Smooth muscle cell (in vitro differentiated cells): Measurements from ENCODE around the gene CPD. TPM values are rescaled to one million over a fixed set of nuclear protein-coding genes. Genes with fewer than 3 reads are reported as not detected.

Source experiments
- DNase-seq: peaks from one replicate; lab custom pipeline; 2025; ENCODE audit not compliant: unreplicated experiment; lab: John Stamatoyannopoulos, UW
- H2AFZ ChIP-seq: fragments of 200-600 bp; sonication (generic); 2 replicates; pipeline ENCODE4 v1.6.0; 2016; ENCODE audit warnings: antibody characterized with exemption, low read depth, mild to moderate bottlenecking
- H3F3A ChIP-seq: fragments of 200-600 bp; sonication (generic); 2 replicates; pipeline ENCODE4 v1.6.0; 2017; ENCODE audit warnings: antibody characterized with exemption, low read depth
- H3K27ac ChIP-seq: fragments of 200-600 bp; sonication (generic); 2 replicates; pipeline ENCODE4 v1.5.1; 2016; ENCODE audit warnings: low read depth, mild to moderate bottlenecking
- H3K27me3 ChIP-seq: fragments of 200-600 bp; sonication (generic); 2 replicates; pipeline ENCODE4 v1.6.1; 2016; ENCODE audit warnings: low read depth, mild to moderate bottlenecking
- H3K36me3 ChIP-seq: fragments of 200-600 bp; sonication (generic); 2 replicates; pipeline ENCODE4 v1.5.1; 2016; ENCODE audit warnings: low read depth
- H3K4me1 ChIP-seq: fragments of 200-600 bp; sonication (generic); 2 replicates; pipeline ENCODE4 v1.5.1; 2016; ENCODE audit warnings: low read depth
- H3K4me2 ChIP-seq: fragments of 200-600 bp; sonication (generic); 2 replicates; pipeline ENCODE4 v1.6.0; 2016; ENCODE audit warnings: mild to moderate bottlenecking
- H3K4me3 ChIP-seq: fragments of 200-600 bp; sonication (generic); 2 replicates; pipeline ENCODE4 v1.5.1; 2016; ENCODE audit warnings: mild to moderate bottlenecking
- H3K79me2 ChIP-seq: fragments of 200-600 bp; sonication (generic); 2 replicates; pipeline ENCODE4 v1.6.0; 2016; ENCODE audit warnings: low read depth, mild to moderate bottlenecking
- H3K9ac ChIP-seq: fragments of 200-600 bp; sonication (generic); 2 replicates; pipeline ENCODE4 v1.6.0; 2016; ENCODE audit warnings: low read depth
- H3K9me3 ChIP-seq: fragments of 200-600 bp; sonication (generic); replicated peaks from 2 replicates; pipeline ENCODE4 v1.5.1; 2016; ENCODE audit warnings: low read depth
- H4K20me1 ChIP-seq: fragments of 200-600 bp; sonication (generic); 2 replicates; pipeline ENCODE4 v1.6.0; 2016; ENCODE audit warnings: low read depth
- WGBS: methylation state at CpG from one replicate; pipeline ENCODE4 v1.1.7; 2016; ENCODE audit warnings: low lambda C conversion rate; 5-methylcytosine and 5-hydroxymethylcytosine counted together
- polyA plus RNA-seq: library from polyadenylated mRNA; unstranded; fragments of >200 nt; fragmentation: Nextera tagmentation; extraction: Ambion mirVana; gene quantifications from 2 replicates; pipeline ENCODE4 v1.2.1, GENCODE V29; 2016
- total RNA-seq: library from RNA; depleted of rRNA; stranded (reverse); fragments of >200 nt; gene quantifications from 2 replicates; pipeline ENCODE4 v1.2.3, GENCODE V29; 2014
- TF ChIP-seq, protein P1 (sequence below): fragments of 200-600 bp; sonication (generic); IDR thresholded peaks from 2 replicates; pipeline ENCODE4 v1.5.1; 2017; ENCODE audit warnings: borderline replicate concordance, mild to moderate bottlenecking, antibody characterized with exemption; ENCODE audit not compliant: insufficient read depth, poor library complexity, severe bottlenecking

The CPD gene
- total RNA-seq (51.5 and 68.5 TPM in 2 replicates), polyA plus RNA-seq (12.0 and 16.8 TPM in 2 replicates)

DNA sequence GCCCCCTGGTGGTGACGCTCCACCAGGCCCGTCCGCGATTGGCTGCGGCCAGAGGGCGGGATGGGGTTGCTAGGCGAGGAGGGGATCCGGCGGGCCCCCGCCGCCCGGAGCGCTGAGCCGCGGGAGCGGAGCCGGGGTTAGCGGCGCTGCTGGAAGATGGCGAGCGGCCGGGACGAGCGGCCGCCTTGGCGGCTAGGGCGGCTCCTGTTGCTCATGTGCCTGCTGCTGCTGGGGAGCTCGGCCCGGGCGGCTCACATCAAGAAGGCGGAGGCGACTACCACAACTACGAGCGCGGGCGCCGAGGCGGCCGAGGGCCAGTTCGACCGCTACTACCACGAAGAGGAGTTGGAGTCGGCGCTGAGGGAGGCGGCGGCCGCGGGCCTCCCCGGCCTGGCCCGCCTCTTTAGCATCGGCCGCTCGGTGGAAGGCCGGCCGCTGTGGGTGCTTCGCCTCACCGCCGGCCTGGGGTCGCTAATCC, at the start of gene CPD:
Gene CPD (plus strand): TSS at position 103 of the 478 bp plus-strand sequence. CDS start 54 bp downstream, at position 157.
- no peaks in the 10 kb centered on the region for H3K36me3 ChIP-seq

DNA sequence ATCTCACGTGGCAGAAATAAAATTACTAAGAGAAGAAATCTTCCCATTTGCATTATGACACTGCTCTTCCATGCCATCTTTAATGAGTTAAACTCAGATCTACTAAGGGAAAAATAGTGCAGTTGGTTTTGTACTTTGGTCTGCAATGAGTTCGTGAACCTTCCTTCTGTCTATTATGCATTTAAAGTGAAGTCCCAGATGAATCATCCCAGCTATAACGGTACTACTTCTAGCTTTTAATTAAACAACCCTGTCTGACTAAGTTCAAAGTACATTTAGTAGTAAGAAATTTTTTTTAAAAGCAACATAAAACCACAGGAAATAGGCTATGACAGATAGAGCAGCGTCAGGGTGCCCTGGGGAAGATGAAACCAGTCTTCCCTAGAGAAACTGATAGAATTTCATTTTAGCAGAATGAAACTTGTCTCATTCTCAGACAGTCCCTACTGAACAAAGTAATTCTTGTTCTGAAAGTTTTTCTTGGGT, 46.6 kb upstream of the CPD start:
- Histone ChIP-seq H4K20me1 (no peaks in the 10 kb centered on the region), H3K79me2 (no peaks in the 10 kb centered on the region), H3K9me3 (no peaks in the 10 kb centered on the region), H3K4me1 (no peaks in the 10 kb centered on the region), H3K27ac (no peak overlapping the region), H3F3A (no peaks in the 10 kb centered on the region), H2AFZ (peak overlapping the region; percentile 4), H3K4me2 (peak overlapping the region; percentile 20), H3K4me3 (no peak overlapping the region), H3K27me3 (no peaks in the 10 kb centered on the region), H3K9ac (no peak overlapping the region), H3K36me3 (no peaks in the 10 kb centered on the region)
- DNase-seq: no peak
- 47% methylated on average over 4 of the region's 4 CpGs for WGBS
- TF ChIP-seq, protein P1, sequence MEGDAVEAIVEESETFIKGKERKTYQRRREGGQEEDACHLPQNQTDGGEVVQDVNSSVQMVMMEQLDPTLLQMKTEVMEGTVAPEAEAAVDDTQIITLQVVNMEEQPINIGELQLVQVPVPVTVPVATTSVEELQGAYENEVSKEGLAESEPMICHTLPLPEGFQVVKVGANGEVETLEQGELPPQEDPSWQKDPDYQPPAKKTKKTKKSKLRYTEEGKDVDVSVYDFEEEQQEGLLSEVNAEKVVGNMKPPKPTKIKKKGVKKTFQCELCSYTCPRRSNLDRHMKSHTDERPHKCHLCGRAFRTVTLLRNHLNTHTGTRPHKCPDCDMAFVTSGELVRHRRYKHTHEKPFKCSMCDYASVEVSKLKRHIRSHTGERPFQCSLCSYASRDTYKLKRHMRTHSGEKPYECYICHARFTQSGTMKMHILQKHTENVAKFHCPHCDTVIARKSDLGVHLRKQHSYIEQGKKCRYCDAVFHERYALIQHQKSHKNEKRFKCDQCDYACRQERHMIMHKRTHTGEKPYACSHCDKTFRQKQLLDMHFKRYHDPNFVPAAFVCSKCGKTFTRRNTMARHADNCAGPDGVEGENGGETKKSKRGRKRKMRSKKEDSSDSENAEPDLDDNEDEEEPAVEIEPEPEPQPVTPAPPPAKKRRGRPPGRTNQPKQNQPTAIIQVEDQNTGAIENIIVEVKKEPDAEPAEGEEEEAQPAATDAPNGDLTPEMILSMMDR: no peak

More for the DNA sequence above, at the start of gene CPD:
- Histone ChIP-seq H3K27ac (peak within 1 kb of the TSS; percentile 63), H3K9me3 (no peaks in the 10 kb centered on the region), H3F3A (peaks cover 9% of the 10 kb centered on the region), H3K4me3 (peak within 1 kb of the TSS; percentile 95), H3K79me2 (peaks cover 40% of the 10 kb centered on the region), H3K4me2 (peak within 1 kb of the TSS; percentile 89), H2AFZ (peak within 1 kb of the TSS; percentile 99), H3K27me3 (no peaks in the 10 kb centered on the region), H3K9ac (peak within 1 kb of the TSS; percentile 66), H4K20me1 (peaks cover 34% of the 10 kb centered on the region), H3K4me1 (peaks cover 48% of the 10 kb centered on the region)
- WGBS: 1% methylated on average over 46 of the region's 59 CpGs
- TF ChIP-seq, protein P1: no peak
- peak; percentile 86 for DNase-seq

DNA sequence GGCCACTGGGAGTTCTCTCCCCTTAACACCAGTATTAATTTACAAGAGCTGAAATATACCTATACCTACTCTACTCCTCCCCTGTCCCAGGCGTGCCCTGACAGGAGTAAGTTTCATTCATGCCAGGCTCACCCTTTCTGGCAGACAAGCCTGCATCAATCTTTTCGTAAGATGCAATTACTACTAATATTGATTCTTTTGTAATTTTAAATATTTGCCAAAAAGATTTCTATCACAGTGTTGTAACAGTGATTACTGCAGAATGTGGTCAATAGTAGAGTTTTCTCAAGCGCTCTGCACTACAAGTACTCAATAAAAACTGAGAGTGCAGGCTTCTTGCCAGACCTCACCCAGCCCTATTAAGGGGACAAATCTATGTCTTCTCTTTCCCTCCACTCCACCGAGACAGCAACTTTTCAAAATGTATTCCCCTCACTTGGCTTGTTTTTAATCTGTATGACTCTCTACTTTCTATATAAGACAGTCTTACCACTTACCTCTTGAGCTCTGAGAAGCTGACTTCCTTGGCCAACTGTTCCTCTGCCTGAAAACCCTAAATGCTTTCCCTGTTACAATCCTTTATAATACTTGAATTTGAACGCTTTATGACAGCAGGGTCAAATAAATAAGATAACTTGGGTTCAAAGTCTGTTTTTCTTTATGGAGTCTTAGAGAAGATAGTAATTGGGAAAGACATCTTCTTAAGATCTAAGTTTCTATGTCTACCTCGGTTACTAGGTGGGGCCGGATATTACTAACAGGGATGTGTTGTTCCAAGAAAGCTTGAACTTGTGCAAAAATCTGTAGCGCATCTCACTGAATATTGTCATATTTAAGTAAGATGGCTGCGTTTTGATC, 45.0 kb upstream of the CPD start, which contains the start of gene TMIGD1:
Gene TMIGD1 (minus strand): TSS at position 555 of the 858 bp plus-strand sequence. CDS start 1,924 bp downstream, outside the sequence.
- Histone ChIP-seq H3F3A (no peaks in the 10 kb centered on the region), H3K9me3 (no peaks in the 10 kb centered on the region), H3K36me3 (no peaks in the 10 kb centered on the region), H3K4me2 (no peak within 1 kb of the TSS), H3K79me2 (no peaks in the 10 kb centered on the region), H3K9ac (no peak within 1 kb of the TSS), H3K27ac (no peak within 1 kb of the TSS), H3K27me3 (no peaks in the 10 kb centered on the region), H2AFZ (no peak within 1 kb of the TSS), H3K4me3 (no peak within 1 kb of the TSS), H4K20me1 (no peaks in the 10 kb centered on the region), H3K4me1 (no peaks in the 10 kb centered on the region)
- no peak for DNase-seq
- TF ChIP-seq, protein P1: no peak
- WGBS: 95% methylated on average over 9 of the region's 9 CpGs
